OCI-LY3 (cell line): ENCODE results near the gene REC8.

Experiments
- H2AFZ ChIP-seq: fragments of 200-600, 300-600 bp; shearing (Covaris generic); 2 replicates; pipeline ENCODE4 v1.6.0; 2014; ENCODE audit warnings: antibody characterized with exemption, low read depth, low read length
- H3K27ac ChIP-seq: fragments of 200-600, 300-600 bp; sonication (generic); 2 replicates; pipeline ENCODE4 v1.5.1; 2014; ENCODE audit warnings: mild to moderate bottlenecking, low read length, moderate library complexity, mixed read lengths
- H3K27me3 ChIP-seq: fragments of 200-600, 300-600 bp; sonication (generic); 2 replicates; pipeline ENCODE4 v1.6.1; 2014; ENCODE audit warnings: low read depth, low read length, mixed read lengths
- H3K36me3 ChIP-seq: fragments of 200-600, 300-600 bp; sonication (generic); replicated peaks from 2 replicates; pipeline ENCODE3; 2014; ENCODE audit warnings: low read depth, low read length, mixed read lengths
- H3K4me1 ChIP-seq: fragments of 300-600, 200-600 bp; sonication (generic); 2 replicates; pipeline ENCODE4 v1.6.1; 2014; ENCODE audit warnings: low read length, mixed read lengths
- H3K4me2 ChIP-seq: fragments of 200-600, 300-600 bp; sonication (generic); 2 replicates; pipeline ENCODE4 v1.6.1; 2014; ENCODE audit warnings: low read length, mixed read lengths
- H3K4me3 ChIP-seq: fragments of 300-600, 200-600 bp; sonication (generic); 2 replicates; pipeline ENCODE4 v1.5.1; 2014; ENCODE audit warnings: antibody characterized with exemption, mild to moderate bottlenecking, low read length, moderate library complexity
- H3K79me2 ChIP-seq: fragments of 300-600, 200-600 bp; shearing (Covaris generic); 2 replicates; pipeline ENCODE4 v1.6.1; 2014; ENCODE audit warnings: mild to moderate bottlenecking, low read length, mixed read lengths
- H3K9ac ChIP-seq: fragments of 300-600, 200-600 bp; shearing (Covaris generic); 2 replicates; pipeline ENCODE4 v1.6.0; 2014; ENCODE audit warnings: mild to moderate bottlenecking, low read length, moderate library complexity
- H3K9me3 ChIP-seq: fragments of 200-600, 300-600 bp; shearing (Covaris generic); 2 replicates; pipeline ENCODE4 v1.6.1; 2014; ENCODE audit warnings: low read length, mixed read lengths; ENCODE audit not compliant: insufficient read depth
- H4K20me1 ChIP-seq: fragments of 200-600, 300-600 bp; sonication (generic); 2 replicates; pipeline ENCODE4 v1.6.1; 2016; ENCODE audit warnings: low read length, mixed read lengths; ENCODE audit not compliant: insufficient read depth
- EZH2phosphoT487 ChIP-seq: fragments of 200-600 bp; shearing (Covaris generic); IDR thresholded peaks from 2 replicates; pipeline ENCODE4 v1.6.1; 2018; ENCODE audit warnings: antibody characterized with exemption, mixed run types, low read depth
- TF ChIP-seq, protein P1 (sequence below): fragments of 200-600, 300-600 bp; sonication (generic); IDR thresholded peaks from 2 replicates; pipeline ENCODE4 v1.5.1; 2014; ENCODE audit warnings: antibody characterized with exemption, low read length, low read depth

The REC8 gene

GRCh38 chr14:24224618-24225071 is 52.8 kb downstream of the REC8 start:
- H3K27ac ChIP-seq, result no peak overlapping the region
- no peak overlapping the region for H2AFZ ChIP-seq
- H3K36me3 ChIP-seq, result peaks cover 4% of the 10 kb centered on the region
- no peaks in the 10 kb centered on the region for H3K4me1 ChIP-seq
- H3K9ac ChIP-seq, result no peak overlapping the region
- no peak overlapping the region for H3K4me2 ChIP-seq
- no peak for TF ChIP-seq EZH2phosphoT487
- TF ChIP-seq, protein P1, sequence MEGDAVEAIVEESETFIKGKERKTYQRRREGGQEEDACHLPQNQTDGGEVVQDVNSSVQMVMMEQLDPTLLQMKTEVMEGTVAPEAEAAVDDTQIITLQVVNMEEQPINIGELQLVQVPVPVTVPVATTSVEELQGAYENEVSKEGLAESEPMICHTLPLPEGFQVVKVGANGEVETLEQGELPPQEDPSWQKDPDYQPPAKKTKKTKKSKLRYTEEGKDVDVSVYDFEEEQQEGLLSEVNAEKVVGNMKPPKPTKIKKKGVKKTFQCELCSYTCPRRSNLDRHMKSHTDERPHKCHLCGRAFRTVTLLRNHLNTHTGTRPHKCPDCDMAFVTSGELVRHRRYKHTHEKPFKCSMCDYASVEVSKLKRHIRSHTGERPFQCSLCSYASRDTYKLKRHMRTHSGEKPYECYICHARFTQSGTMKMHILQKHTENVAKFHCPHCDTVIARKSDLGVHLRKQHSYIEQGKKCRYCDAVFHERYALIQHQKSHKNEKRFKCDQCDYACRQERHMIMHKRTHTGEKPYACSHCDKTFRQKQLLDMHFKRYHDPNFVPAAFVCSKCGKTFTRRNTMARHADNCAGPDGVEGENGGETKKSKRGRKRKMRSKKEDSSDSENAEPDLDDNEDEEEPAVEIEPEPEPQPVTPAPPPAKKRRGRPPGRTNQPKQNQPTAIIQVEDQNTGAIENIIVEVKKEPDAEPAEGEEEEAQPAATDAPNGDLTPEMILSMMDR, result no peak
- no peaks in the 10 kb centered on the region for H4K20me1 ChIP-seq
- H3K9me3 ChIP-seq, result no peaks in the 10 kb centered on the region
- no peak overlapping the region for H3K4me3 ChIP-seq
- peaks cover 62% of the 10 kb centered on the region for H3K79me2 ChIP-seq
- no peaks in the 10 kb centered on the region for H3K27me3 ChIP-seq

DNA sequence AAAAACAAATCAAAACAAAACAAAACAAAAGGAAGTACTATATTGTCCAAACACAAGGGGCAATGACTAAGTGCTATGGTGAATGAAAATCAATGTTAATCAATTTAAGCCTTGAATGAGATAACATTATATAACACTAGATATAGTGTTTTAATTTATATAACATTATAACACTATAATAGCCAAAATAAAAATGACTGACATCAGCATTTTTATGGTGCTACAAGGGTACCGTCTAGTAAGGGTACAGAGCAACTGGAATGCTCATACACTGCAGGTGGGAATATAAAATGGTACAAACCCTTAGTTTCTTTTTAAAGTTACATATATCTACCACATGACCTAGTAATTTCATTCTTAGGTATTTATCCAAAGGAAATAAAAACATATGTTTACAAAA is 54.6 kb downstream of the REC8 start:
- no peak overlapping the region for H3K27ac ChIP-seq
- no peak overlapping the region for H3K9ac ChIP-seq
- no peak overlapping the region for H3K4me2 ChIP-seq
- H4K20me1 ChIP-seq, result no peaks in the 10 kb centered on the region
- peaks cover 4% of the 10 kb centered on the region for H3K36me3 ChIP-seq
- no peaks in the 10 kb centered on the region for H3K9me3 ChIP-seq
- peaks cover 65% of the 10 kb centered on the region for H3K79me2 ChIP-seq
- H3K27me3 ChIP-seq, result no peaks in the 10 kb centered on the region
- H2AFZ ChIP-seq, result no peak overlapping the region
- H3K4me3 ChIP-seq, result no peak overlapping the region
- TF ChIP-seq, protein P1, result no peak
- TF ChIP-seq EZH2phosphoT487, result no peak
- peaks cover 6% of the 10 kb centered on the region for H3K4me1 ChIP-seq

- Histone ChIP-seq H3K27ac (no peak overlapping the region), H4K20me1 (no peaks in the 10 kb centered on the region), H3K4me2 (no peak overlapping the region), H3K9me3 (no peaks in the 10 kb centered on the region), H2AFZ (no peak overlapping the region), H3K9ac (no peak overlapping the region), H3K36me3 (peaks cover 4% of the 10 kb centered on the region), H3K4me1 (peaks cover 13% of the 10 kb centered on the region), H3K79me2 (peaks cover 67% of the 10 kb centered on the region), H3K4me3 (no peak overlapping the region), H3K27me3 (no peaks in the 10 kb centered on the region)
- TF ChIP-seq, protein P1, result no peak
- TF ChIP-seq EZH2phosphoT487, result no peak
Observed at GRCh38 chr14:24228902-24229301, 57.0 kb downstream of the REC8 start.
